K562 (cell line): ENCODE data around the gene DCP2. TPM values are rescaled to one million over a fixed set of nuclear protein-coding genes. Genes with fewer than 3 reads are reported as not detected.

ENCODE experiments used
- EP300 ChIP-seq: IDR thresholded peaks from 2 replicates; pipeline ENCODE4 v1.6.1; 2012; ENCODE audit warnings: low read length, improper control_type of control experiment
- NR1H2 ChIP-seq: sonication (generic); formaldehyde crosslinking; IDR thresholded peaks from 2 replicates; pipeline ENCODE4 v1.4.0; 2020; ENCODE audit warnings: mild to moderate bottlenecking, missing genetic modification reagents
- ZNF12 ChIP-seq: sonication (generic); formaldehyde crosslinking; IDR thresholded peaks from 2 replicates; pipeline ENCODE4 v1.4.0; 2020; ENCODE audit warnings: mild to moderate bottlenecking, missing genetic modification reagents
- ZNF124 ChIP-seq: sonication (generic); formaldehyde crosslinking; IDR thresholded peaks from 2 replicates; pipeline ENCODE4 v1.8.1; 2022; ENCODE audit warnings: missing genetic modification reagents
- ZNF311 ChIP-seq: fragments of 250-450 bp; sonication (Bioruptor Pico); IDR thresholded peaks from 2 replicates; pipeline ENCODE4 v1.4.0; 2020; ENCODE audit warnings: mild to moderate bottlenecking, moderate library complexity
- ZNF318 ChIP-seq, 2 experiments: fragments of 450-650 bp; IDR thresholded peaks; 2 replicates each; pipeline ENCODE4 v1.6.1; 2016; ENCODE audit warnings: mild to moderate bottlenecking in 2 of 2, borderline replicate concordance in 1 of 2, low read depth in 1 of 2, moderate library complexity in 1 of 2
- polyA plus RNA-seq, 8 experiments: library from polyadenylated mRNA; depleted of rRNA in 4 of 8; stranded (reverse) in 5 of 8; unstranded in 3 of 8; fragments of >200 nt; fragmentation: Nextera tagmentation in 2 of 8; fragmentation: Illumina TruSeq in 1 of 8; extraction: Ambion mirVana in 2 of 8; extraction: Trizol in 1 of 8; gene quantifications; 2 replicates each; pipeline versions ENCODE4 v1.2.1 to v1.2.3, GENCODE V29; 2011 to 2014; ENCODE audit warnings: inconsistent platforms in 1 of 8, missing spikeins in 1 of 8
- total RNA-seq, 7 experiments: library from RNA; depleted of rRNA in 6 of 7; stranded (reverse); fragments of >200 nt in 6 of 7; fragmentation: Illumina TruSeq in 2 of 7; extraction: Trizol in 2 of 7; gene quantifications; 2 replicates each; pipeline versions ENCODE4 v1.2.1 to v1.2.3, GENCODE V29; 2011 to 2021; ENCODE audit warnings: low replicate concordance in 1 of 7

DCP2 gene
- total and polyA plus RNA-seq, 9 of the 15 experiments (the other 6 are each of a cell fraction or from before 2014, with no cell fraction given): 25.9 to 109 (median 46.7) TPM

- TF ChIP-seq ZNF318 (IDR thresholded peaks at IDR 0.05; ENCODE audit: borderline replicate concordance in 1 of 2, low read depth in 1 of 2) (no peak), ZNF124 (no peak), NR1H2 (CRISPR knock-in tag) (no peak), ZNF12 (CRISPR knock-in tag) (no peak), ZNF311 (CRISPR knock-in tag) (0 out of 2 replicates have a peak, but pooled peaks have one; percentile 30), EP300 (no peak)
Observed at GRCh38 chr5:112996830-112997374, 20.3 kb downstream of the DCP2 start (continued).
